SK-N-MC (cell line): ENCODE results near the gene DUSP16.
"Not testable (repeated sequence)": the region's sequence is repeated elsewhere in the genome, so short reads cannot be mapped to it uniquely, and the experiment has no call there.

Experiments used
- DNase-seq: peaks from one replicate; pipeline ENCODE4 v3.0.0-alpha.2; 2011; ENCODE audit warnings: low read depth, low spot score
- H3K27ac ChIP-seq: fragments of 200-600 bp; sonication (generic); 2 replicates; pipeline ENCODE4 v1.5.1; 2016; ENCODE audit warnings: mixed run types
- H3K36me3 ChIP-seq: fragments of 200-600 bp; sonication (generic); 2 replicates; pipeline ENCODE4 v1.6.1; 2017; ENCODE audit warnings: antibody characterized with exemption, low read length, mixed read lengths; ENCODE audit not compliant: insufficient read depth
- H3K4me3 ChIP-seq: fragments of 200-600 bp; sonication (generic); 2 replicates; pipeline ENCODE4 v1.5.1; 2016
- H3K9ac ChIP-seq: fragments of 200-600 bp; sonication (generic); 2 replicates; pipeline ENCODE4 v1.8.0; 2017; ENCODE audit warnings: mixed run types, mixed read lengths; ENCODE audit not compliant: insufficient read length
- H3K9me3 ChIP-seq: fragments of 200-600 bp; sonication (generic); 2 replicates; pipeline ENCODE4 v1.6.1; 2017; ENCODE audit warnings: low read depth, mild to moderate bottlenecking, antibody characterized with exemption, low read length, moderate library complexity, mixed read lengths
- EZH2 ChIP-seq: fragments of 200-600 bp; sonication (generic); IDR thresholded peaks from one replicate; pipeline ENCODE4 v1.6.1; 2017; ENCODE audit warnings: antibody characterized with exemption
- FOXP2 ChIP-seq: optimal IDR thresholded peaks from 2 replicates; pipeline ENCODE3; 2011; ENCODE audit warnings: mild to moderate bottlenecking, moderate library complexity; ENCODE audit not compliant: insufficient read depth; ENCODE audit errors: extremely low read length, control extremely low read depth
- POLR2AphosphoS5 ChIP-seq: IDR thresholded peaks from 2 replicates; pipeline ENCODE4 v1.6.1; 2012; ENCODE audit warnings: mild to moderate bottlenecking, low read depth, low read length, borderline replicate concordance

Gene DUSP16

GRCh38 chr12:12604740-12605139 is 42.1 kb upstream of the DUSP16 start:
- Histone ChIP-seq H3K9ac (no peak overlapping the region), H3K36me3 (no peaks in the 10 kb centered on the region), H3K9me3 (no peaks in the 10 kb centered on the region), H3K27ac (no peak overlapping the region), H3K4me3 (no peak overlapping the region)
- no peak for TF ChIP-seq EZH2
- TF ChIP-seq FOXP2: no peak
- TF ChIP-seq POLR2AphosphoS5: no peak
- no peak for DNase-seq

DNA sequence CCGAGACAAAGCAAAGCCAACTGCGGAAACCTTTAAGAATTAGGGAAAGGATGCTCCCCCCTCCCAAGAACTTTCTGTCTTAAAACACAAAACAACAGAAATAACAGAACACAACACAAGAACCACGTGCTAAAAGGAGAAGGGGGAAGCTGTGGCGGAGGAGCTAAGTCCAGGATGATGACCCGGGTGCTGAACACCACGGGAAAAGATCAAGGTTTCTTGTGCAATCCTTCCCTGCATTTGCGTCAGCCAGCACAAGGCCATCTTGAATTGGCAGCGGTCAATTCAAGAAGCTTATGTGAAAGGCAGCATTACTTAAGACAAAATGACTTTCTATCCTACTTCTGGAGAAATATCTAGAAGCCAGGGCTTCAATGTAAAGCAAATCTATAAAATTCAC is 38.0 kb upstream of the DUSP16 start:
- DNase-seq: no peak
- H3K4me3 ChIP-seq: no peak overlapping the region
- no peak overlapping the region for H3K27ac ChIP-seq
- H3K9me3 ChIP-seq: no peaks in the 10 kb centered on the region
- no peaks in the 10 kb centered on the region for H3K36me3 ChIP-seq
- no peak overlapping the region for H3K9ac ChIP-seq
- no peak for TF ChIP-seq FOXP2
- TF ChIP-seq POLR2AphosphoS5: no peak
- TF ChIP-seq EZH2: no peak

GRCh38 chr12:12599750-12600643 is 37.3 kb upstream of the DUSP16 start:
- H3K9ac ChIP-seq: no peak overlapping the region
- TF ChIP-seq EZH2 (no peak), POLR2AphosphoS5 (no peak), FOXP2 (no peak)
- no peak overlapping the region for H3K27ac ChIP-seq
- H3K4me3 ChIP-seq: no peak overlapping the region
- DNase-seq: no peak
- H3K9me3 ChIP-seq: no peaks in the 10 kb centered on the region
- H3K36me3 ChIP-seq: no peaks in the 10 kb centered on the region

DNA sequence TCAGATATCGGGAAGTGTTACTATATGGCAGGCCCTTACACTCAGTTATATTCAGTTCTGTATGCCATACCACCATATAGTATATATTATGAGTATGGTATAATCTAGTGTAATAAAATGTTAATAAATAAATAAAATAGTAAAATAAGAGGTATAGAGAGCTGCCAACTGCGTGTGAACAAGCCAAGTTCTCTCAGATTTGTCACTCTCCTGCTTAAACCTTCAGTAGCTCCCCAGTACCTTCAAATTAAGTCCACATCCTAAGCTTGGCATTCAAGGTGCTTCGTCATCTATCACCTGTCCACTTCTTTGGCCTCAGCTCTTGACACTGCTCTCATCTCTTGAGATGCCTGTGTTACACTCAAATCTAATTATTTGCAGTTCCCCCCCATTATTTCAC is 36.2 kb upstream of the DUSP16 start:
- DNase-seq: no peak
- no peak overlapping the region for H3K27ac ChIP-seq

GRCh38 chr12:12596598-12596997 is 33.9 kb upstream of the DUSP16 start:
- not testable (repeated sequence) for H3K9ac ChIP-seq, H3K9me3 ChIP-seq, H3K27ac ChIP-seq, H3K4me3 ChIP-seq, DNase-seq, H3K36me3 ChIP-seq

More for the DNA sequence above, 36.2 kb upstream of the DUSP16 start:
- TF ChIP-seq EZH2 (no peak), POLR2AphosphoS5 (no peak), FOXP2 (no peak)
- Histone ChIP-seq H3K4me3 (no peak overlapping the region), H3K9me3 (no peaks in the 10 kb centered on the region), H3K36me3 (no peaks in the 10 kb centered on the region), H3K9ac (no peak overlapping the region)

DNA sequence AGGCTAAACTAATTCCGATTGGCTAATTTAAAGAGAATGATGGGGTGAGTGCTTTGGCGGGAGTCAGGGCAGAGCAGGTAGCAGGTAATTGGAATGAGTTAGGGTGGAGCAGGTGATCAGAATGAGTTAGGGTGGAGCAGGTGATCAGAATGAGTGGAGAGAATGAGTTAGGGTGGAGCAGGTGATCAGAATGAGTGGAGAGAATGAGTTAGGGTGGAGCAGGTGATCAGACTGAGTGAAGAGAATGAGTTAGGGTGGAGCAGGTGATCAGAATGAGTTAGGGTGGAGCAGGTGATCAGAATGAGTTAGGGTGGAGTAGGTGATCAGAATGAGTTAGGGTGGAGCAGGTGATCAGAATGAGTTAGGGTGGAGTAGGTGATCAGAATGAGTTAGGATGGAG is 33.3 kb upstream of the DUSP16 start:
- H3K27ac ChIP-seq, DNase-seq, H3K4me3 ChIP-seq, H3K36me3 ChIP-seq, H3K9ac ChIP-seq, H3K9me3 ChIP-seq: not testable (repeated sequence)

DNA sequence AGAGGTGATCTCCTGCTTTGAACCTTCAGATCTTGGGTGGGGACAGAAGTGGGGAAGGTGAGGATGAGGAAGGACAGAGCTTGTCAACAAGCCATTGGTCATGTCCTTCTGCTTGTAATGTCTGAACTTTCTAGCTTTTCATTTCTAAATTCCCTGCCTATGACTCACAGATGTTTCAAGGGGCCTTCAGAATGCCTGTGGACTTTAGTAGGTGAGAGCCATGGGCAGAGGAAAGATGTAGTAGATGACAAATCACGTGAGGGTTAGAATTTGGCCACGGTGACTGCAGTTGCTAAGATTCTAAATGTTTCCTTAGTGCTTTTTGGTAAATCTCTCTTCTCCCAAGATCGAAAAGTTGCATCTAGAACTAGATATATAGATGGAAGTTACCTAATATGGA is 30.3 kb upstream of the DUSP16 start:
- no peaks in the 10 kb centered on the region for H3K36me3 ChIP-seq
- no peak overlapping the region for H3K27ac ChIP-seq
- H3K9me3 ChIP-seq: no peaks in the 10 kb centered on the region
- no peak overlapping the region for H3K9ac ChIP-seq
- no peak for TF ChIP-seq FOXP2
- TF ChIP-seq POLR2AphosphoS5: no peak
- TF ChIP-seq EZH2: no peak
- DNase-seq: no peak
- no peak overlapping the region for H3K4me3 ChIP-seq

GRCh38 chr12:12590961-12591360 is 28.3 kb upstream of the DUSP16 start:
- H3K4me3 ChIP-seq: no peak overlapping the region
- no peak overlapping the region for H3K9ac ChIP-seq
- DNase-seq: no peak
- TF ChIP-seq POLR2AphosphoS5: no peak
- TF ChIP-seq EZH2: no peak
- TF ChIP-seq FOXP2: no peak
- no peaks in the 10 kb centered on the region for H3K36me3 ChIP-seq
- no peaks in the 10 kb centered on the region for H3K9me3 ChIP-seq
- no peak overlapping the region for H3K27ac ChIP-seq

- DNase-seq, H3K9me3 ChIP-seq, H3K27ac ChIP-seq, H3K9ac ChIP-seq, H3K4me3 ChIP-seq, H3K36me3 ChIP-seq: not testable (repeated sequence)
Measured at GRCh38 chr12:12588436-12588835, 25.8 kb upstream of the DUSP16 start.
